Measurements from ENCODE around the gene NEDD4L. TPM values are rescaled to one million over a fixed set of nuclear protein-coding genes. Genes with fewer than 3 reads are reported as not detected.

The NEDD4L gene
- total and polyA plus RNA-seq, 10 of the 15 experiments (the other 5 are each of a cell fraction or from before 2014, with no cell fraction given), result 7.4 to 24.0 (median 17.7) TPM

- intact Hi-C loops (cut with micrococcal nuclease; ENCODE audit: unreplicated experiment), result no loop called here
Measured at GRCh38 chr18:58443671-58444070, 399.6 kb downstream of the NEDD4L start.

More at GRCh38 chr18:58443671-58444070, 399.6 kb downstream of the NEDD4L start:
- H3K79me2 ChIP-seq (ENCODE audit: control insufficient read depth, insufficient read depth, low read length), result no peaks in the 10 kb centered on the region
- H4K20me1 ChIP-seq (ENCODE audit: control insufficient read depth, insufficient read depth), result no peaks in the 10 kb centered on the region
- in situ Hi-C loops (cut with MboI), result no loop called here
- ChIA-PET RAD21 (ENCODE audit: unreplicated experiment) (no interaction called here), CTCF (interaction anchor here (1.2 to 1.9 kb wide), 2 partner anchors 51 to 263 kb away, joined by 3 to 4 read pairs; no protein-coding TSS in a partner anchor), SMC1A (ENCODE audit: uncharacterized antibody, unreplicated experiment) (no interaction called here), POLR2A (no interaction called here)
- H3K27ac ChIP-seq (ENCODE audit: control insufficient read depth, insufficient read depth), result no peak overlapping the region
- no peak for DNase-seq (ENCODE audit: low read depth, low spot score)
- no TSS peak for BruUV-seq (replicated peaks)
- no peak overlapping the region for H2AFZ ChIP-seq (ENCODE audit: control insufficient read depth, low read depth, low read length)
- H3K4me3 ChIP-seq, result no peak overlapping the region
- H3K4me1 ChIP-seq (ENCODE audit: control insufficient read depth, insufficient read depth, low read length), result no peaks in the 10 kb centered on the region
- TF ChIP-seq IRF5 (IDR thresholded peaks at IDR 0.05; ENCODE audit: borderline replicate concordance) (no peak), ESRRA (IDR thresholded peaks at IDR 0.05; ENCODE audit: low read length) (no peak), ZBTB4 (CRISPR knock-in tag; IDR thresholded peaks at IDR 0.05) (no peak), E4F1 (IDR thresholded peaks at IDR 0.05; ENCODE audit: borderline replicate concordance, partially characterized antibody) (no peak), IRF4 (IDR thresholded peaks at IDR 0.05; ENCODE audit: low read depth, low read length) (no peak), DPF2 (IDR thresholded peaks at IDR 0.05) (no peak), ZZZ3 (IDR thresholded peaks at IDR 0.05; ENCODE audit: control insufficient read depth, insufficient read length, low read depth) (no peak), TARDBP (IDR thresholded peaks at IDR 0.05; ENCODE audit: borderline replicate concordance) (no peak), ZNF217 (IDR thresholded peaks at IDR 0.05) (no peak), GATAD2B (conservative IDR thresholded peaks at IDR 0.05; ENCODE audit: low read depth) (no peak), ZSCAN29 (IDR thresholded peaks at IDR 0.05) (no peak), RB1 (IDR thresholded peaks at IDR 0.05; ENCODE audit: borderline replicate concordance) (no peak), IRF3 (IDR thresholded peaks at IDR 0.05) (no peak), PRDM15 (CRISPR knock-in tag; IDR thresholded peaks at IDR 0.05) (no peak)
- no peak overlapping the region for H3K9ac ChIP-seq (ENCODE audit: control insufficient read depth, insufficient read depth, low read length)
- H3K4me2 ChIP-seq (ENCODE audit: control insufficient read depth, insufficient read depth), result no peak overlapping the region
- ATAC-seq, result no peak
- no peaks in the 10 kb centered on the region for H3K36me3 ChIP-seq (ENCODE audit: control insufficient read depth in 2 of 2, insufficient read depth in 2 of 2, low read length in 1 of 2)
- no peaks in the 10 kb centered on the region for H3K9me3 ChIP-seq (replicated peaks; ENCODE audit: control insufficient read depth, insufficient read depth, low read length)
- no peaks in the 10 kb centered on the region for H3K27me3 ChIP-seq (replicated peaks in 1 of 2; ENCODE audit: control insufficient read depth in 2 of 2, insufficient read depth in 2 of 2, low read length in 1 of 2)
- FAIRE-seq, result no peak
- 44% methylated on average over 6 of the region's 6 CpGs for WGBS (ENCODE audit: insufficient coverage, insufficient replicate concordance, low lambda C conversion rate, missing lambda C conversion rate)
